Subcutaneous adipose tissue (tissue), 4 donors: Measurements from ENCODE around the gene EGFL7. TPM values are rescaled to one million over a fixed set of nuclear protein-coding genes. Genes with fewer than 3 reads are reported as not detected.

Source experiments
- CTCF ChIP-seq: fragments of 450-650 bp; IDR thresholded peaks from one replicate; pipeline ENCODE4 v1.5.1; 2016; ENCODE audit warnings: low read depth, mild to moderate bottlenecking, control low read depth, antibody characterized with exemption, moderate library complexity
- total RNA-seq, 4 donors: library from RNA; depleted of rRNA; stranded (reverse); fragments of >200 nt; gene quantifications; one replicate each; pipeline ENCODE4 v1.1.0, GENCODE V29; 2016

The EGFL7 gene
- total RNA-seq, 4 donors from 2014 or later, result 47.6 to 161 (median 102) TPM

GRCh38 chr9:136710543-136710942, 47.8 kb downstream of the EGFL7 start:
- no peak for TF ChIP-seq CTCF

- no peak for TF ChIP-seq CTCF
Observed at GRCh38 chr9:136711751-136712689, 49.3 kb downstream of the EGFL7 start, which contains the start of gene DIPK1B. Gene DIPK1B, plus strand, starts transcription at chr9:136712572. Its CDS starts 94 bp downstream, at chr9:136712666.

- no peak for TF ChIP-seq CTCF
Observed at GRCh38 chr9:136712690-136713544, 50.2 kb downstream of the EGFL7 start.

GRCh38 chr9:136713550-136713949, 50.8 kb downstream of the EGFL7 start:
- no peak for TF ChIP-seq CTCF

GRCh38 chr9:136714096-136714892, 51.6 kb downstream of the EGFL7 start:
- no peak for TF ChIP-seq CTCF

- no peak for TF ChIP-seq CTCF
Observed at GRCh38 chr9:136714893-136715274, 52.2 kb downstream of the EGFL7 start.
